GM13977 (cell line): Measurements from ENCODE around the gene CDH4.

Experiments
- DNase-seq: peaks from one replicate; pipeline ENCODE4 v3.0.0; 2012; ENCODE audit warnings: low spot score
- CTCF ChIP-seq: IDR thresholded peaks from 2 replicates; pipeline ENCODE4 v1.5.1; 2012; ENCODE audit warnings: mild to moderate bottlenecking, control low read depth; ENCODE audit not compliant: insufficient read depth; ENCODE audit errors: extremely low read depth, missing control alignments
- in situ Hi-C: fragments of 300-500 bp; cut with MboI; formaldehyde crosslinking; loops from one replicate; pipeline ENCODE4 v1.12.0; 2022; ENCODE audit warnings: low sequenced_read_pairs, low pct_unique_long_range_greater_than_20kb, mixed read lengths, inconsistent platforms; ENCODE audit not compliant: unreplicated experiment

CDH4 gene

GRCh38 chr20:61372137-61373054, 120.3 kb downstream of the CDH4 start:
- DNase-seq: no peak
- in situ Hi-C loops: no loop called here
- TF ChIP-seq CTCF: no peak

- no peak for DNase-seq
- TF ChIP-seq CTCF: no peak
- in situ Hi-C loops: no loop called here
Observed at GRCh38 chr20:61373055-61373399, 121.0 kb downstream of the CDH4 start.

GRCh38 chr20:61373956-61374545, 122.0 kb downstream of the CDH4 start:
- TF ChIP-seq CTCF: no peak
- no peak for DNase-seq
- in situ Hi-C loops: no loop called here

- in situ Hi-C loops: no loop called here
- TF ChIP-seq CTCF: no peak
Observed at GRCh38 chr20:61376541-61377240, 124.6 kb downstream of the CDH4 start.

GRCh38 chr20:61378694-61379355, 126.8 kb downstream of the CDH4 start:
- no peak for DNase-seq
- in situ Hi-C loops: no loop called here
- no peak for TF ChIP-seq CTCF

More at GRCh38 chr20:61376541-61377240, 124.6 kb downstream of the CDH4 start:
- DNase-seq: no peak

GRCh38 chr20:61379898-61380544, 128.0 kb downstream of the CDH4 start:
- in situ Hi-C loops: no loop called here
- no peak for TF ChIP-seq CTCF
- DNase-seq: no peak
